IMR-90 (cell line): ENCODE results near the gene RANBP2. TPM values are rescaled to one million over a fixed set of nuclear protein-coding genes. Genes with fewer than 3 reads are reported as not detected.
"Not testable (repeated sequence)": the region's sequence is repeated elsewhere in the genome, so short reads cannot be mapped to it uniquely, and the experiment has no call there.

Experiments used
- ATAC-seq: fragments of 200-7000 bp; cut with Tn5 transposase; 2 replicates; pipeline ENCODE4 v1.9.1; 2020; ENCODE audit warnings: low read depth, mild to moderate bottlenecking, moderate library complexity
- BruUV-seq: library from RNA; stranded (reverse); fragments of 400-500 nt; replicated peaks from 2 replicates; lab custom pipeline; 2021; lab: Mats Ljungman, UMichigan
- CTCF ChIA-PET: fragments of 300-600 bp; formaldehyde crosslinking; extraction: SDS; loops from one replicate; lab custom pipeline; 2021; ENCODE audit warnings: antibody characterized with exemption; lab: Yijun Ruan, JAX
- POLR2A ChIA-PET: fragments of 300-600 bp; sonication (Branson Sonifier 250); formaldehyde crosslinking; loops from one replicate; lab custom pipeline; 2022; ENCODE audit warnings: antibody characterized with exemption; ENCODE audit not compliant: unreplicated experiment; lab: Charles Lee
- DNase-seq: peaks from one replicate; pipeline ENCODE4 v3.0.0; 2013
- H2AFZ ChIP-seq: replicated peaks from 2 replicates; pipeline ENCODE3; 2013; ENCODE audit warnings: low read length, mild to moderate bottlenecking; ENCODE audit not compliant: poor library complexity
- H2AK5ac ChIP-seq: 2 replicates; pipeline ENCODE4 v1.6.1; 2013; ENCODE audit warnings: low read depth, low read length, inconsistent platforms
- H2AK9ac ChIP-seq: replicated peaks from 2 replicates; pipeline ENCODE3; 2013; ENCODE audit warnings: mild to moderate bottlenecking, low read depth, low read length, moderate library complexity; ENCODE audit not compliant: poor library complexity
- H2BK120ac ChIP-seq: 2 replicates; pipeline ENCODE4 v1.6.1; 2013; ENCODE audit warnings: low read depth, low read length, inconsistent platforms
- H2BK15ac ChIP-seq: 3 replicates; pipeline ENCODE4 v1.6.1; 2013; ENCODE audit warnings: low read depth, low read length, inconsistent platforms
- H2BK20ac ChIP-seq: 2 replicates; pipeline ENCODE4 v1.6.1; 2013; ENCODE audit warnings: low read depth, mild to moderate bottlenecking, inconsistent platforms, low read length, moderate library complexity
- H2BK5ac ChIP-seq: 2 replicates; pipeline ENCODE4 v1.6.1; 2013; ENCODE audit warnings: mild to moderate bottlenecking, low read depth, low read length, inconsistent platforms; ENCODE audit not compliant: poor library complexity, severe bottlenecking
- H3K14ac ChIP-seq: replicated peaks from 2 replicates; pipeline ENCODE4 v1.6.1; 2013; ENCODE audit warnings: low read depth, low read length, inconsistent platforms
- H3K18ac ChIP-seq: 2 replicates; pipeline ENCODE4 v1.6.1; 2013; ENCODE audit warnings: low read depth, low read length, control low read depth
- H3K23ac ChIP-seq: 2 replicates; pipeline ENCODE4 v1.6.1; 2013; ENCODE audit warnings: low read depth, low read length, inconsistent platforms
- H3K27ac ChIP-seq: 2 replicates; pipeline ENCODE4 v1.5.1; 2013; ENCODE audit warnings: mild to moderate bottlenecking, control low read depth, low read length; ENCODE audit not compliant: insufficient read depth
- H3K27me3 ChIP-seq: 2 replicates; pipeline ENCODE4 v1.6.1; 2013; ENCODE audit warnings: low read length; ENCODE audit not compliant: control insufficient read depth, insufficient read depth
- H3K36me3 ChIP-seq: 2 replicates; pipeline ENCODE4 v1.6.1; 2013; ENCODE audit warnings: low read length, mixed read lengths; ENCODE audit not compliant: control insufficient read depth, insufficient read depth
- H3K4ac ChIP-seq: 2 replicates; pipeline ENCODE4 v1.6.1; 2013; ENCODE audit warnings: low read depth, low read length, inconsistent platforms
- H3K4me1 ChIP-seq: 2 replicates; pipeline ENCODE4 v1.6.1; 2013; ENCODE audit warnings: low read length, mixed read lengths; ENCODE audit not compliant: control insufficient read depth, insufficient read depth
- H3K4me2 ChIP-seq: 2 replicates; pipeline ENCODE4 v1.6.1; 2013; ENCODE audit warnings: low read depth, mild to moderate bottlenecking, control low read depth, low read length, moderate library complexity
- H3K4me3 ChIP-seq: 2 replicates; pipeline ENCODE4 v1.5.1; 2013; ENCODE audit warnings: low read depth, mild to moderate bottlenecking, control low read depth, low read length, moderate library complexity; ENCODE audit not compliant: insufficient read depth
- H3K56ac ChIP-seq: 2 replicates; pipeline ENCODE4 v1.6.1; 2013; ENCODE audit warnings: low read length, inconsistent platforms; ENCODE audit not compliant: insufficient read depth; ENCODE audit errors: extremely low read depth
- H3K79me1 ChIP-seq, 2 experiments: 2 replicates each; pipeline ENCODE4 v1.6.1; 2013; ENCODE audit warnings: low read length in 2 of 2, inconsistent platforms in 1 of 2, low read depth in 1 of 2
- H3K9ac ChIP-seq: 2 replicates; pipeline ENCODE4 v1.6.1; 2013; ENCODE audit warnings: low read depth, low read length, control low read depth
- H3K9me1 ChIP-seq: 2 replicates; pipeline ENCODE4 v1.6.1; 2013; ENCODE audit warnings: low read length, inconsistent platforms; ENCODE audit not compliant: insufficient read depth
- H3K9me3 ChIP-seq: 2 replicates; pipeline ENCODE4 v1.6.1; 2013; ENCODE audit warnings: low read length; ENCODE audit not compliant: control insufficient read depth, insufficient read depth
- H4K20me1 ChIP-seq: 2 replicates; pipeline ENCODE4 v1.6.1; 2013; ENCODE audit warnings: low read length, inconsistent platforms; ENCODE audit not compliant: insufficient read depth
- H4K5ac ChIP-seq: 2 replicates; pipeline ENCODE4 v1.6.1; 2013; ENCODE audit warnings: mild to moderate bottlenecking, low read depth, low read length, control low read depth
- H4K8ac ChIP-seq, 2 experiments: 2 replicates each; pipeline ENCODE4 v1.6.1; 2013; ENCODE audit warnings: low read depth in 2 of 2, low read length in 2 of 2, control low read depth in 1 of 2, inconsistent platforms in 1 of 2
- H4K91ac ChIP-seq: 2 replicates; pipeline ENCODE4 v1.6.1; 2013; ENCODE audit warnings: low read depth, low read length, inconsistent platforms; ENCODE audit not compliant: insufficient read depth
- WGBS, 2 experiments: methylation state at CpG; one replicate each; pipeline versions ENCODE4 v1.1.5 to v1.1.7; 2013; ENCODE audit warnings: missing lambda C conversion rate in 2 of 2; ENCODE audit not compliant: insufficient read length in 1 of 2; ENCODE audit errors: extremely low coverage in 2 of 2; 5-methylcytosine and 5-hydroxymethylcytosine counted together
- dilution Hi-C: fragments of 300-500 bp; cut with HindIII; formaldehyde crosslinking; loops from one replicate; pipeline ENCODE4 v1.14.3; 2018; ENCODE audit warnings: low sequenced_read_pairs; ENCODE audit not compliant: unreplicated experiment
- in situ Hi-C: fragments of 300-500 bp; cut with MboI; formaldehyde crosslinking; loops from 3 replicates; pipeline ENCODE4 v1.14.3; 2019; ENCODE audit warnings: low sequenced_read_pairs, inconsistent platforms, mixed read lengths
- intact Hi-C: fragments of 100-400 bp; cut with micrococcal nuclease; formaldehyde crosslinking; loops from 2 replicates; pipeline ENCODE4 v1.10.0; 2022
- polyA plus RNA-seq, 3 experiments: library from polyadenylated mRNA; depleted of rRNA; stranded (reverse); fragments of >200 nt; gene quantifications; 2 replicates each; pipeline ENCODE4 v1.2.3, GENCODE V29; 2012; ENCODE audit warnings: low replicate concordance in 1 of 3
- total RNA-seq: library from RNA; depleted of rRNA; stranded (reverse); fragments of >200 nt; gene quantifications from 2 replicates; pipeline ENCODE4 v1.2.3, GENCODE V29; 2012

RANBP2 gene
- total and polyA plus RNA-seq, 2 of the 4 experiments (the other 2 are of a cell fraction) = 9.8 to 64.9 TPM

DNA sequence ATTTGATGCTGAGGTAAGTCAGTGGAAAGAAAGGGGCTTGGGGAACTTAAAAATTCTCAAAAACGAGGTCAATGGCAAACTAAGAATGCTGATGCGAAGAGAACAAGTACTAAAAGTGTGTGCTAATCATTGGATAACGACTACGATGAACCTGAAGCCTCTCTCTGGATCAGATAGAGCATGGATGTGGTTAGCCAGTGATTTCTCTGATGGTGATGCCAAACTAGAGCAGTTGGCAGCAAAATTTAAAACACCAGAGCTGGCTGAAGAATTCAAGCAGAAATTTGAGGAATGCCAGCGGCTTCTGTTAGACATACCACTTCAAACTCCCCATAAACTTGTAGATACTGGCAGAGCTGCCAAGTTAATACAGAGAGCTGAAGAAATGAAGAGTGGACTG, 47.4 kb downstream of the RANBP2 start:
- CTCF ChIA-PET, H3K56ac ChIP-seq, H3K4ac ChIP-seq, in situ Hi-C loops, ATAC-seq, H3K9me3 ChIP-seq, H3K4me2 ChIP-seq, H4K91ac ChIP-seq, H2AK5ac ChIP-seq, H3K14ac ChIP-seq, H3K18ac ChIP-seq, H3K4me3 ChIP-seq, H3K27me3 ChIP-seq, H3K27ac ChIP-seq, DNase-seq, POLR2A ChIA-PET, H3K9me1 ChIP-seq, intact Hi-C loops, H4K8ac ChIP-seq, H2BK5ac ChIP-seq, H2AK9ac ChIP-seq, H2BK15ac ChIP-seq, H4K5ac ChIP-seq, H2AFZ ChIP-seq, H2BK120ac ChIP-seq, H3K4me1 ChIP-seq, H3K23ac ChIP-seq, H2BK20ac ChIP-seq, H4K20me1 ChIP-seq, BruUV-seq, H3K9ac ChIP-seq, dilution Hi-C loops: not testable (repeated sequence)
- H3K79me1 ChIP-seq = peaks cover 21 to 25% of the 10 kb centered on the region in 2 experiments
- peaks cover 30% of the 10 kb centered on the region for H3K36me3 ChIP-seq
- WGBS, 2 experiments = 92% methylated on average over 2 of the region's 5 CpGs; no CpG with 5 or more reads in 1 of the 2 experiments

DNA sequence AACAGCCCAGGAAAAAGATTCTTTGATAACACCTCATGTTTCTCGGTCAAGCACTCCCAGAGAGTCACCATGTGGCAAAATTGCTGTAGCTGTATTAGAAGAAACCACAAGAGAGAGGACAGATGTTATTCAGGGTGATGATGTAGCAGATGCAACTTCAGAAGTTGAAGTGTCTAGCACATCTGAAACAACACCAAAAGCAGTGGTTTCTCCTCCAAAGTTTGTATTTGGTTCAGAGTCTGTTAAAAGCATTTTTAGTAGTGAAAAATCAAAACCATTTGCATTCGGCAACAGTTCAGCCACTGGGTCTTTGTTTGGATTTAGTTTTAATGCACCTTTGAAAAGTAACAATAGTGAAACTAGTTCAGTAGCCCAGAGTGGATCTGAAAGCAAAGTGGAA, 48.6 kb downstream of the RANBP2 start:
- in situ Hi-C loops, H3K4ac ChIP-seq, H3K4me2 ChIP-seq, H2AFZ ChIP-seq, H3K14ac ChIP-seq, H2AK9ac ChIP-seq, H2BK5ac ChIP-seq, DNase-seq, H2BK120ac ChIP-seq, H3K23ac ChIP-seq, H3K18ac ChIP-seq, H3K9ac ChIP-seq, H2BK20ac ChIP-seq, H4K91ac ChIP-seq, CTCF ChIA-PET, POLR2A ChIA-PET, H3K4me1 ChIP-seq, H4K5ac ChIP-seq, H3K27me3 ChIP-seq, H3K9me1 ChIP-seq, H3K56ac ChIP-seq, H3K9me3 ChIP-seq, H2AK5ac ChIP-seq, intact Hi-C loops, H3K4me3 ChIP-seq, H4K20me1 ChIP-seq, dilution Hi-C loops, ATAC-seq, H3K27ac ChIP-seq, H4K8ac ChIP-seq, H2BK15ac ChIP-seq: not testable (repeated sequence)
- peaks cover 21 to 25% of the 10 kb centered on the region in 2 experiments for H3K79me1 ChIP-seq
- peaks cover 30% of the 10 kb centered on the region for H3K36me3 ChIP-seq
- WGBS, 2 experiments = no CpG with 5 or more reads among the region's 2 CpGs
- BruUV-seq = TSS peak; percentile 26
